Measurements from ENCODE around the gene FKBP14.

FKBP14 gene, protein sequence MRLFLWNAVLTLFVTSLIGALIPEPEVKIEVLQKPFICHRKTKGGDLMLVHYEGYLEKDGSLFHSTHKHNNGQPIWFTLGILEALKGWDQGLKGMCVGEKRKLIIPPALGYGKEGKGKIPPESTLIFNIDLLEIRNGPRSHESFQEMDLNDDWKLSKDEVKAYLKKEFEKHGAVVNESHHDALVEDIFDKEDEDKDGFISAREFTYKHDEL

DNA sequence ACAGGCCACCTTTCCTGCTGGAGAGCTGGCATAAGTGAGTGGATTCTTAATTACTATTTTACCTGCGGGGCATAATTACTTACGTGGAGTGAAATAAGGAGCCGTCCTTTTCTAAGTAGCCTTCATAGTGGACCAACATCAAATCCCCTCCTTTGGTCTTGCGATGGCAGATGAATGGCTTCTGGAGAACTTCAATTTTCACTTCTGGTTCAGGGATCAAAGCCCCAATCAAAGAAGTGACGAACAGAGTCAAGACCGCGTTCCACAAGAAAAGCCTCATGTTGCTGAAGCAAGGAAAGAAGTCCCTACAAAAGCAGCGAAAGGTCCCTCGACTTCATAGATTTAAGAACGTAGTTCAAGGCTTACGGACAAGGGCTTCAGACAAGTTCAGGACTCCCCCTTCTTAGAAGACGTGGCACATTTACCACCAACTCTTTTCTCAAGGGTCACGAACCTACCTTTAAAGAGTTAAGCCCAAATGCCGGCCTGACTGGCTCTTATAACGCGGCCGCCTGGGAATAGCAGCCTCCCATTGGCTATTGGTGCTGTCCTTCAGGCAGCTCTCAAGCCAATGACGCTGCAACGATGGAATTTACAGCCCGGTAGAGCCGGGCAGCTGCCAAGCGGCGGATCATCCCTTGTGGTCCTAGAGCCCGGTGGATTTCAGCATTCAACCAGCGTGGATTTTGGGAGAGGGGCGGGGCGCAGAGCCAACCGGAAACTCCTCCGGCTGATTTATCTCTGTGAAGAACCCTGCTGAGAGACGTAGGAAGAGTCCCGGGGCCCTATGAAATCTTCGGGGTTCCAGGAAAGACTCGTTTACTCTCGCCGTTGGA is at the start of gene FKBP14:
TSS of gene FKBP14 (minus strand) at position 474 of the 836 bp plus-strand sequence. CDS start at position 280, 194 bp downstream.
- Histone ChIP-seq H3K27me3 (replicated peaks; ENCODE audit: control insufficient read depth, insufficient read depth, low read length) (no peaks in the 10 kb centered on the region), H3K4me3 (replicated peaks; ENCODE audit: low read depth, low read length) (peak within 1 kb of the TSS; percentile 75), H3K36me3 (ENCODE audit: control insufficient read depth, insufficient read depth, low read length) (no peaks in the 10 kb centered on the region)
- peak; percentile 86 for DNase-seq (ENCODE audit: extremely low read depth, insufficient read length)
- TF ChIP-seq, protein P1, sequence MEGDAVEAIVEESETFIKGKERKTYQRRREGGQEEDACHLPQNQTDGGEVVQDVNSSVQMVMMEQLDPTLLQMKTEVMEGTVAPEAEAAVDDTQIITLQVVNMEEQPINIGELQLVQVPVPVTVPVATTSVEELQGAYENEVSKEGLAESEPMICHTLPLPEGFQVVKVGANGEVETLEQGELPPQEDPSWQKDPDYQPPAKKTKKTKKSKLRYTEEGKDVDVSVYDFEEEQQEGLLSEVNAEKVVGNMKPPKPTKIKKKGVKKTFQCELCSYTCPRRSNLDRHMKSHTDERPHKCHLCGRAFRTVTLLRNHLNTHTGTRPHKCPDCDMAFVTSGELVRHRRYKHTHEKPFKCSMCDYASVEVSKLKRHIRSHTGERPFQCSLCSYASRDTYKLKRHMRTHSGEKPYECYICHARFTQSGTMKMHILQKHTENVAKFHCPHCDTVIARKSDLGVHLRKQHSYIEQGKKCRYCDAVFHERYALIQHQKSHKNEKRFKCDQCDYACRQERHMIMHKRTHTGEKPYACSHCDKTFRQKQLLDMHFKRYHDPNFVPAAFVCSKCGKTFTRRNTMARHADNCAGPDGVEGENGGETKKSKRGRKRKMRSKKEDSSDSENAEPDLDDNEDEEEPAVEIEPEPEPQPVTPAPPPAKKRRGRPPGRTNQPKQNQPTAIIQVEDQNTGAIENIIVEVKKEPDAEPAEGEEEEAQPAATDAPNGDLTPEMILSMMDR (IDR thresholded peaks at IDR 0.05; ENCODE audit: insufficient read depth, low read length, poor library complexity, severe bottlenecking) = no peak

DNA sequence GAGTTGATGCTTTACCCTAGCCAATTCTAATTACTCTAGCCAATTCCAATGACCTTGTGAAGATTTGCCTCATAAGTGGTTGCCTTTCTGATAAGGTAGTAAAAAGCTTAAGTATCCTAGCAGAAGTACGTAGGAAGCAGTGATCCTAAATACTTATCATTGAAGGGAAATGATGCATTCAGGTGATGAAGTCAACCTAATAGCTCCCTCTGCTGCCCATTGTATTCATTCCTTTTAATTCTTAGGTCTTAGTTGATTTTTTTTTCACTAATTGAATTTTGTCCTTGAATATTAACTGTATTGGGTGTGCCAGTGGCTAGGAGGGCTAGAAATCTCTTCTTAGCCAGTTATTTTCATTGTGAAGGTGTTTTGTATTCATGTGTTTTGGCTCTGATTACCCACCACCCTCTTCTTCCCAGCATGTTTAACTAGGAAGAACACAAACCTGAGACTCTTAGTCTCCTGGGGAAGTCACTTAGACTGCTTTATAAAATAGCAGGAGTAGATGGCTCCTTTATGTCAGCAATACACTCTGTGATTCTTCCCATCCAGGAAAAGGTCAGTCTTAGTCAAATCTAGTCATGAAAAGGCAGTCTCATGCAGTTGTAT is 48.0 kb upstream of the FKBP14 start:
- Histone ChIP-seq H3K27me3 (replicated peaks; ENCODE audit: control insufficient read depth, insufficient read depth, low read length) (no peaks in the 10 kb centered on the region), H3K4me3 (replicated peaks; ENCODE audit: low read depth, low read length) (no peak overlapping the region), H3K36me3 (ENCODE audit: control insufficient read depth, insufficient read depth, low read length) (peaks cover 3% of the 10 kb centered on the region)
- TF ChIP-seq, protein P1 (IDR thresholded peaks at IDR 0.05; ENCODE audit: insufficient read depth, low read length, poor library complexity, severe bottlenecking) = peak; percentile 47
- no peak for DNase-seq (ENCODE audit: extremely low read depth, insufficient read length)

DNA sequence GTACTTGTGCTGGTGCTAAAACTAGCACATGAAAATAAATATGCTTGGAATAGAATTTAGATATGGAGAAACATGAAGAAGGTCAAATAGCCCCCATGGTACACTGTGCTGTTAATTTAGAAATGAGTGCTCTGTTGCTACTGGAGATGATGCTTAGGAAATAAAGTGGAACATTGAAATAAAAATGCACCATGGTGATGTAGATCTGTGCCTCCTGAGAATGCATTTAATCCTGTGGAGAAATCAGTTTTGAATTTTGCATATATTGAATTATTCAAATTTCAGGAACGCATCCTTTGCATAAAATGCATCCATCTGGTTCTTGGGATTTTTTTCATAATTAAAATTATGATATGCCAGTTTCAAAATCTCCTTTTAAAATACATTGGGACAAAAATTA is 46.2 kb upstream of the FKBP14 start:
- TF ChIP-seq, protein P1 (IDR thresholded peaks at IDR 0.05; ENCODE audit: insufficient read depth, low read length, poor library complexity, severe bottlenecking) = no peak
- no peak for DNase-seq (ENCODE audit: extremely low read depth, insufficient read length)
- H3K36me3 ChIP-seq (ENCODE audit: control insufficient read depth, insufficient read depth, low read length) = no peaks in the 10 kb centered on the region

DNA sequence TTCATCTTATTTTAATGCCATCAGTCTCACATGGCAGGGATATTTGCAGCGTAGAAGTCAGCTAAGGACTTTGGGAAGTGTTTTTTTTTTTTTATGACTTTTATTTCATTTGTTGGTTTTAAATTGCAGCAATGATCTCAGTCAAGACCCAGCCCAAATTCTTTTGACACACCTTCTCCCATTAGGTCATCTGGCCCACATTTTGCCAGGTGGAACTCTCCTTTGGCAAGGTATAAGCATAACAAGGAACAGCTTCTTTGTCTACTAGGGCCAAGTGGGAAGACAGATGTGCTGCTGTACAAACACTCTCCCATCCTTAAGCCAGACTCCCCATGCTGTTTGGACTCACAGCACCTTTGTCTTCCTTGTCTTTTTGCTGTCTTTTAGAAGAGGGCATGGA is 43.5 kb upstream of the FKBP14 start:
- Histone ChIP-seq H3K27me3 (replicated peaks; ENCODE audit: control insufficient read depth, insufficient read depth, low read length) (no peaks in the 10 kb centered on the region), H3K36me3 (ENCODE audit: control insufficient read depth, insufficient read depth, low read length) (no peaks in the 10 kb centered on the region)

More for the DNA sequence above, 46.2 kb upstream of the FKBP14 start:
- Histone ChIP-seq H3K27me3 (replicated peaks; ENCODE audit: control insufficient read depth, insufficient read depth, low read length) (no peaks in the 10 kb centered on the region), H3K4me3 (replicated peaks; ENCODE audit: low read depth, low read length) (no peak overlapping the region)

DNA sequence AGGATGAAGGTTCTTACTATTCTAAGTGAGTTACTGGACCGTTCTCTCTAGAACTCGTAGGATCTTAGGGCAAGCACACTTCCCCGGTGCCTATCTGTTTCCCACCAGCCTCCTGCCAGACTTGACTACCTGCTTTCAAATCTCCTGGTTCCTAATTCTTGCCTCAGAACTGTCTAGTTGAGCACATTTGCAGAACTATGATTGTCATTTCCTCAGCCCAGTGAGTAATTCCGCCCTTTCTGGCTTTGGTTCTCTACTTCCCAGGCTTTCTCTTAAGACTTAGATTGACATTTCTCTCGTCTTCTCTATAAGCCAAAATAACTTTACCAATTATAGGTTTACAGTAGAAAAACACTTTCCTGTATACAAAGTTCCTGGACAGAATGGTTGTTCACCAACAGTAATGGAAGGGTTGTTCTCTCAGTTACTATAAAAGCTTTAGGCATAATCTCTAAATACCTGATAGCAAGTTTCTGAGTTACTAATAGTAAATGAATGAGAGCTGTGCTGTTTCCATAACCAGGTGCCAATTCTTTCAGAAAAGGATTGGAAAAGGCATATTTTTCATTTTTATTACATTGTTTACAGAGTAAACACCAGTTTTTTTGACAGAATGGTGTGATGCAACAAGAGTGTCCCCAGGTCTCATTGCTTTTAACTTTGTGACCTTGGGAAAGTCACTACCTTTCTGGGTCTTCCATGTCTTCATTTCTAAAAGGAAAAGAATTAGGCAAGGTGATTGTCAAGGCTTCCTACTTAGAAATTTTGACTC is 42.8 kb upstream of the FKBP14 start:
- no peak for DNase-seq (ENCODE audit: extremely low read depth, insufficient read length)

More for the DNA sequence above, 43.5 kb upstream of the FKBP14 start:
- TF ChIP-seq, protein P1 (IDR thresholded peaks at IDR 0.05; ENCODE audit: insufficient read depth, low read length, poor library complexity, severe bottlenecking) = no peak
- no peak overlapping the region for H3K4me3 ChIP-seq (replicated peaks; ENCODE audit: low read depth, low read length)
- no peak for DNase-seq (ENCODE audit: extremely low read depth, insufficient read length)

More for the DNA sequence above, 42.8 kb upstream of the FKBP14 start:
- Histone ChIP-seq H3K4me3 (replicated peaks; ENCODE audit: low read depth, low read length) (no peak overlapping the region), H3K36me3 (ENCODE audit: control insufficient read depth, insufficient read depth, low read length) (no peaks in the 10 kb centered on the region), H3K27me3 (replicated peaks; ENCODE audit: control insufficient read depth, insufficient read depth, low read length) (no peaks in the 10 kb centered on the region)
- TF ChIP-seq, protein P1 (IDR thresholded peaks at IDR 0.05; ENCODE audit: insufficient read depth, low read length, poor library complexity, severe bottlenecking) = no peak
